Measurements from ENCODE around the gene AMPH.
"Not testable (repeated sequence)": the region's sequence is repeated elsewhere in the genome, so short reads cannot be mapped to it uniquely, and the experiment has no call there.

The AMPH gene

GRCh38 chr7:38336148-38336515 is 295.0 kb downstream of the AMPH start:
- H3K4me3 ChIP-seq (ENCODE audit: low read length in 2 of 2); H3K9ac ChIP-seq (ENCODE audit: low read depth, low read length, poor library complexity); H4K91ac ChIP-seq (ENCODE audit: low read depth, low read length, poor library complexity); H2BK12ac ChIP-seq (ENCODE audit: low read length); H3K27me3 ChIP-seq (ENCODE audit: control insufficient read depth in 3 of 3, insufficient read depth in 3 of 3, low read depth in 1 of 3, low read length in 3 of 3); H4K8ac ChIP-seq (ENCODE audit: low read depth, low read length); H3K27ac ChIP-seq (replicated peaks; ENCODE audit: low read length); H3K14ac ChIP-seq (ENCODE audit: low read length); H3K4me1 ChIP-seq (ENCODE audit: control insufficient read depth in 2 of 2, insufficient read depth in 1 of 2, low read depth in 1 of 2, low read length in 2 of 2); H3K9me3 ChIP-seq (replicated peaks in 1 of 2; ENCODE audit: control insufficient read depth in 2 of 2, insufficient read depth in 1 of 2, low read depth in 1 of 2, low read length in 2 of 2); H2BK5ac ChIP-seq (ENCODE audit: low read length); H3K23ac ChIP-seq (ENCODE audit: low read depth, low read length, poor library complexity); H3K36me3 ChIP-seq (replicated peaks in 1 of 2; ENCODE audit: control insufficient read depth in 2 of 2, insufficient read depth in 2 of 2, low read length in 2 of 2); H3K4me2 ChIP-seq (ENCODE audit: insufficient read depth, low read length, poor library complexity, severe bottlenecking); H3K4ac ChIP-seq (ENCODE audit: low read length); H2BK15ac ChIP-seq (ENCODE audit: low read length); DNase-seq (ENCODE audit: low spot score); H3K79me1 ChIP-seq (ENCODE audit: low read depth, low read length); H2BK120ac ChIP-seq (ENCODE audit: low read depth, low read length); H3K18ac ChIP-seq (ENCODE audit: low read length); H2AK5ac ChIP-seq (ENCODE audit: low read depth, low read length): not testable (repeated sequence)
- peak overlapping the region; percentile 62 for H2AFZ ChIP-seq (ENCODE audit: low read length)
- WGBS, 2 donors (ENCODE audit: extremely low coverage in 2 of 2, insufficient read length in 2 of 2, insufficient replicate concordance in 1 of 2), result no CpG with 5 or more reads among the region's 9 CpGs

DNA sequence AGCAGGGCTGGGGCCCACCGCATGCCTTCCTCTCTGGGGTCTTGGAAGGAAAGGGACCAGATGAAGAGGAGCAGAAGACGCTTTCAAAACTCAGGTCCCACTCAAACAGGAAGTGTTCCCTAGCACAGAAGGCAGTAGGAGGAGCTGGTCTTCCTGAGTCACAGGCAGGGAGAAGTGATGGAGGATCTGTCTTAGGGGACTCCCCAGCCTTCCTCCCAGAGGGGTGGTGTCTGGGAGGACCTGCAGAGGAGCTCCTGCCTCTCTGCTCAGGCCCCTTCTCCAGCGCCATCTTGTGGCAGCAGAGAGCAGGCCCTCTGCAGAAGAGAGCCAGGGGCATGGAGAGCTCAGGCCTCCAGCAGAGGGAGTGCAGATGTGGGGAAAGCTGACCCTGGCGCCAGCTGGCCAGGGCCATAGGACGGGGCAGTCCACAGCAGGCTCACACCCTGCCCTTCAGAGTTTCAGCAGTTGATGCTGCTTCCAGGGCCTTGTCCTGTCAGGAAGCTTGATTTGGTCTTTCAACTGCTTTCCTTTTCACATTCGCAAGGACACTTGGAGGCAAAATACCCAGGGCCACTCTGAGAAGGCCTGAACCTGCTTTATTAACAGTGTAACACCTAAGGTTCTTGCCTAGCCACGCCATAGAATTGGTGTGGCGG is 295.6 kb downstream of the AMPH start:
- Histone ChIP-seq H3K36me3 (replicated peaks in 1 of 2; ENCODE audit: control insufficient read depth in 2 of 2, insufficient read depth in 2 of 2, low read length in 2 of 2) (no peaks in the 10 kb centered on the region), H2AK5ac (ENCODE audit: low read depth, low read length) (no peak overlapping the region), H3K4ac (ENCODE audit: low read length) (no peak overlapping the region), H3K18ac (ENCODE audit: low read length) (no peak overlapping the region), H3K9ac (ENCODE audit: low read depth, low read length, poor library complexity) (no peak overlapping the region), H3K27me3 (ENCODE audit: control insufficient read depth in 3 of 3, insufficient read depth in 3 of 3, low read depth in 1 of 3, low read length in 3 of 3) (peaks cover 0 to under 1% (median 0%) of the 10 kb centered on the region in 3 experiments), H3K9me3 (replicated peaks in 1 of 2; ENCODE audit: control insufficient read depth in 2 of 2, insufficient read depth in 1 of 2, low read depth in 1 of 2, low read length in 2 of 2) (no peaks in the 10 kb centered on the region), H2BK12ac (ENCODE audit: low read length) (no peak overlapping the region), H3K4me1 (ENCODE audit: control insufficient read depth in 2 of 2, insufficient read depth in 1 of 2, low read depth in 1 of 2, low read length in 2 of 2) (peaks cover 2 to 3% of the 10 kb centered on the region in 2 donors), H3K4me3 (ENCODE audit: low read length in 2 of 2) (no peak overlapping the region), H3K27ac (replicated peaks; ENCODE audit: low read length) (no peak overlapping the region), H3K79me1 (ENCODE audit: low read depth, low read length) (no peaks in the 10 kb centered on the region), H3K4me2 (ENCODE audit: insufficient read depth, low read length, poor library complexity, severe bottlenecking) (no peak overlapping the region), H3K23ac (ENCODE audit: low read depth, low read length, poor library complexity) (no peak overlapping the region), H2BK120ac (ENCODE audit: low read depth, low read length) (no peak overlapping the region), H4K8ac (ENCODE audit: low read depth, low read length) (no peak overlapping the region), H2BK15ac (ENCODE audit: low read length) (no peak overlapping the region), H2BK5ac (ENCODE audit: low read length) (no peak overlapping the region), H2AFZ (ENCODE audit: low read length) (peak overlapping the region; percentile 62), H4K91ac (ENCODE audit: low read depth, low read length, poor library complexity) (no peak overlapping the region), H3K14ac (ENCODE audit: low read length) (no peak overlapping the region)
- WGBS, 2 donors (ENCODE audit: extremely low coverage in 2 of 2, insufficient read length in 2 of 2, insufficient replicate concordance in 1 of 2), result no CpG with 5 or more reads among the region's 8 CpGs
- peak; percentile 78 for DNase-seq (ENCODE audit: low spot score)

GRCh38 chr7:38335128-38335491 is 296.1 kb downstream of the AMPH start:
- Histone ChIP-seq H3K27ac (replicated peaks; ENCODE audit: low read length) (no peak overlapping the region), H4K91ac (ENCODE audit: low read depth, low read length, poor library complexity) (no peak overlapping the region), H3K79me1 (ENCODE audit: low read depth, low read length) (no peaks in the 10 kb centered on the region), H3K9ac (ENCODE audit: low read depth, low read length, poor library complexity) (no peak overlapping the region), H2BK5ac (ENCODE audit: low read length) (no peak overlapping the region), H4K8ac (ENCODE audit: low read depth, low read length) (no peak overlapping the region), H3K9me3 (replicated peaks in 1 of 2; ENCODE audit: control insufficient read depth in 2 of 2, insufficient read depth in 1 of 2, low read depth in 1 of 2, low read length in 2 of 2) (no peaks in the 10 kb centered on the region), H2BK15ac (ENCODE audit: low read length) (no peak overlapping the region), H3K4ac (ENCODE audit: low read length) (no peak overlapping the region), H3K18ac (ENCODE audit: low read length) (no peak overlapping the region), H2BK12ac (ENCODE audit: low read length) (no peak overlapping the region), H3K4me3 (ENCODE audit: low read length in 2 of 2) (no peak overlapping the region), H3K4me2 (ENCODE audit: insufficient read depth, low read length, poor library complexity, severe bottlenecking) (no peak overlapping the region), H3K36me3 (replicated peaks in 1 of 2; ENCODE audit: control insufficient read depth in 2 of 2, insufficient read depth in 2 of 2, low read length in 2 of 2) (no peaks in the 10 kb centered on the region), H3K27me3 (ENCODE audit: control insufficient read depth in 3 of 3, insufficient read depth in 3 of 3, low read depth in 1 of 3, low read length in 3 of 3) (no peaks in the 10 kb centered on the region), H3K4me1 (ENCODE audit: control insufficient read depth in 2 of 2, insufficient read depth in 1 of 2, low read depth in 1 of 2, low read length in 2 of 2) (peaks cover 2 to 3% of the 10 kb centered on the region in 2 donors), H2AK5ac (ENCODE audit: low read depth, low read length) (no peak overlapping the region), H2BK120ac (ENCODE audit: low read depth, low read length) (no peak overlapping the region), H2AFZ (ENCODE audit: low read length) (peak overlapping the region; percentile 62), H3K23ac (ENCODE audit: low read depth, low read length, poor library complexity) (no peak overlapping the region), H3K14ac (ENCODE audit: low read length) (no peak overlapping the region)
- DNase-seq (ENCODE audit: low spot score), result no peak
- WGBS, 2 donors (ENCODE audit: extremely low coverage in 2 of 2, insufficient read length in 2 of 2, insufficient replicate concordance in 1 of 2), result no CpG with 5 or more reads among the region's 2 CpGs

- H2AFZ ChIP-seq (ENCODE audit: low read length), result no peak overlapping the region
- no peak overlapping the region for H2BK15ac ChIP-seq (ENCODE audit: low read length)
- H2AK5ac ChIP-seq (ENCODE audit: low read depth, low read length), result no peak overlapping the region
- H3K36me3 ChIP-seq (replicated peaks in 1 of 2; ENCODE audit: control insufficient read depth in 2 of 2, insufficient read depth in 2 of 2, low read length in 2 of 2), result no peaks in the 10 kb centered on the region
- no peak for DNase-seq (ENCODE audit: low spot score)
- H3K9me3 ChIP-seq (replicated peaks in 1 of 2; ENCODE audit: control insufficient read depth in 2 of 2, insufficient read depth in 1 of 2, low read depth in 1 of 2, low read length in 2 of 2), result no peaks in the 10 kb centered on the region
- peaks cover 2 to 3% of the 10 kb centered on the region in 2 donors for H3K4me1 ChIP-seq (ENCODE audit: control insufficient read depth in 2 of 2, insufficient read depth in 1 of 2, low read depth in 1 of 2, low read length in 2 of 2)
- no peak overlapping the region for H3K14ac ChIP-seq (ENCODE audit: low read length)
- H3K4me2 ChIP-seq (ENCODE audit: insufficient read depth, low read length, poor library complexity, severe bottlenecking), result no peak overlapping the region
- H3K4ac ChIP-seq (ENCODE audit: low read length), result no peak overlapping the region
- H3K4me3 ChIP-seq (ENCODE audit: low read length in 2 of 2), result no peak overlapping the region
- H4K8ac ChIP-seq (ENCODE audit: low read depth, low read length), result no peak overlapping the region
- H2BK5ac ChIP-seq (ENCODE audit: low read length), result no peak overlapping the region
- no peak overlapping the region for H3K27ac ChIP-seq (replicated peaks; ENCODE audit: low read length)
- no peaks in the 10 kb centered on the region for H3K27me3 ChIP-seq (ENCODE audit: control insufficient read depth in 3 of 3, insufficient read depth in 3 of 3, low read depth in 1 of 3, low read length in 3 of 3)
- no peak overlapping the region for H3K9ac ChIP-seq (ENCODE audit: low read depth, low read length, poor library complexity)
- H3K79me1 ChIP-seq (ENCODE audit: low read depth, low read length), result no peaks in the 10 kb centered on the region
- no peak overlapping the region for H3K23ac ChIP-seq (ENCODE audit: low read depth, low read length, poor library complexity)
- no peak overlapping the region for H2BK120ac ChIP-seq (ENCODE audit: low read depth, low read length)
- no peak overlapping the region for H4K91ac ChIP-seq (ENCODE audit: low read depth, low read length, poor library complexity)
- no peak overlapping the region for H3K18ac ChIP-seq (ENCODE audit: low read length)
- no peak overlapping the region for H2BK12ac ChIP-seq (ENCODE audit: low read length)
Measured at GRCh38 chr7:38334163-38334562, 297.0 kb downstream of the AMPH start.
